ENCODE data around the gene CROCC.

DNA sequence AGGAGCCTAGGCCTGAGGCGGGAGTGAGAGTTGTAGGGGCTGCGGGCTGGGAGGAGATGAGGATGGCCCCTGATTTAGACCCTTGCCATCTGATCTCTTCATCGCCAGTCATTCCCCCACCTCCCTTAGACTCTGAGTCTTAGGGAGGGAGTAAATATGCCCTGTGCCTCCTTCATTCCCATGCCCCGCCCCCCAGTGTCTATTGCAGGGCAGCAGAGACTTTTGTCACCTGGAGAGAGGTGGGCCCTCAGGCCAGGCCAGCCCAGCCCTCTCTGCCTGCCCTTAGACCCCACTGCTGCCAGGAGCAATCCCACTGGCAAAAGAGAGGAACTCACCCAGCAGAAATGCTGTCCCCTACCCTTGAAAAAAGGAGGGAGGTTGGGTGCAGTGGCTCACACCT, 61.9 kb downstream of the CROCC start:
- no peak for TF ChIP-seq EZH2 (IDR thresholded peaks at IDR 0.05; ENCODE audit: borderline replicate concordance, low read depth, low read length, poor library complexity, severe bottlenecking)
- TF ChIP-seq, protein P1, sequence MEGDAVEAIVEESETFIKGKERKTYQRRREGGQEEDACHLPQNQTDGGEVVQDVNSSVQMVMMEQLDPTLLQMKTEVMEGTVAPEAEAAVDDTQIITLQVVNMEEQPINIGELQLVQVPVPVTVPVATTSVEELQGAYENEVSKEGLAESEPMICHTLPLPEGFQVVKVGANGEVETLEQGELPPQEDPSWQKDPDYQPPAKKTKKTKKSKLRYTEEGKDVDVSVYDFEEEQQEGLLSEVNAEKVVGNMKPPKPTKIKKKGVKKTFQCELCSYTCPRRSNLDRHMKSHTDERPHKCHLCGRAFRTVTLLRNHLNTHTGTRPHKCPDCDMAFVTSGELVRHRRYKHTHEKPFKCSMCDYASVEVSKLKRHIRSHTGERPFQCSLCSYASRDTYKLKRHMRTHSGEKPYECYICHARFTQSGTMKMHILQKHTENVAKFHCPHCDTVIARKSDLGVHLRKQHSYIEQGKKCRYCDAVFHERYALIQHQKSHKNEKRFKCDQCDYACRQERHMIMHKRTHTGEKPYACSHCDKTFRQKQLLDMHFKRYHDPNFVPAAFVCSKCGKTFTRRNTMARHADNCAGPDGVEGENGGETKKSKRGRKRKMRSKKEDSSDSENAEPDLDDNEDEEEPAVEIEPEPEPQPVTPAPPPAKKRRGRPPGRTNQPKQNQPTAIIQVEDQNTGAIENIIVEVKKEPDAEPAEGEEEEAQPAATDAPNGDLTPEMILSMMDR (conservative IDR thresholded peaks at IDR 0.05; ENCODE audit: low read depth, low read length): no peak
